ENCODE results near the gene FEZ2.

GRCh38 chr2:36578343-36579296 is 19.3 kb downstream of the FEZ2 start:
- TF ChIP-seq POLR2A (IDR thresholded peaks at IDR 0.05) (no peak), CTCF (IDR thresholded peaks at IDR 0.05) (no peak)

All from testis (tissue), 2 donors.